Ectodermal cell (in vitro differentiated cells): ENCODE results near the gene C2CD2. TPM values are rescaled to one million over a fixed set of nuclear protein-coding genes. Genes with fewer than 3 reads are reported as not detected.
"Not testable (repeated sequence)": the region's sequence is repeated elsewhere in the genome, so short reads cannot be mapped to it uniquely, and the experiment has no call there.

Experiments used
- H3K27ac ChIP-seq: 2 replicates; pipeline ENCODE4 v1.7.0; 2013; ENCODE audit warnings: mild to moderate bottlenecking, low read depth, low read length; ENCODE audit not compliant: insufficient read depth, poor library complexity, severe bottlenecking
- H3K27me3 ChIP-seq: 2 replicates; pipeline ENCODE4 v1.7.0; 2013; ENCODE audit warnings: mild to moderate bottlenecking, low read length; ENCODE audit not compliant: insufficient read depth, control insufficient read depth, poor library complexity, severe bottlenecking
- H3K36me3 ChIP-seq: one replicate; pipeline ENCODE4 v1.7.0; 2013; ENCODE audit warnings: low read length; ENCODE audit not compliant: control insufficient read depth, insufficient read depth
- H3K4me1 ChIP-seq: one replicate; pipeline ENCODE4 v1.7.0; 2013; ENCODE audit warnings: low read length; ENCODE audit not compliant: control insufficient read depth, insufficient read depth
- H3K4me3 ChIP-seq: 2 replicates; pipeline ENCODE4 v1.7.0; 2013; ENCODE audit warnings: low read depth, low read length, control low read depth; ENCODE audit not compliant: insufficient read depth
- H3K9me3 ChIP-seq: 2 replicates; pipeline ENCODE4 v1.7.0; 2013; ENCODE audit warnings: mild to moderate bottlenecking, low read length, moderate library complexity; ENCODE audit not compliant: control insufficient read depth
- WGBS, 2 experiments: methylation state at CpG; one replicate each; pipeline ENCODE4 v1.1.7; 2013; ENCODE audit warnings: missing lambda C conversion rate in 2 of 2; 5-methylcytosine and 5-hydroxymethylcytosine counted together
- polyA plus RNA-seq, 4 experiments: library from polyadenylated mRNA; stranded (reverse); fragments of 50-300 nt; gene quantifications; one replicate each; pipeline ENCODE4 v1.2.3, GENCODE V29; 2013

Gene C2CD2
- polyA plus RNA-seq (2013, experiment 1 of 4) = 16.8 TPM
- 19.4 TPM for polyA plus RNA-seq (2013, experiment 2 of 4)
- polyA plus RNA-seq (2013, experiment 3 of 4) = 12.9 TPM
- polyA plus RNA-seq (2013, experiment 4 of 4) = 15.3 TPM

GRCh38 chr21:41953831-41954653 is at the start of gene C2CD2:
Gene C2CD2 (minus strand): TSS chr21:41954018. CDS start chr21:41953648, 370 bp downstream.
- peak within 1 kb of the TSS; percentile 56 for H3K4me3 ChIP-seq
- H3K27me3 ChIP-seq = peaks cover 32% of the 10 kb centered on the region
- peaks cover 24% of the 10 kb centered on the region for H3K4me1 ChIP-seq
- 6% methylated on average over 85 of the region's 85 CpGs for WGBS, 2 experiments
- no peak within 1 kb of the TSS for H3K27ac ChIP-seq
- no peaks in the 10 kb centered on the region for H3K9me3 ChIP-seq
- H3K36me3 ChIP-seq = no peaks in the 10 kb centered on the region

GRCh38 chr21:42003051-42003461 is 49.2 kb upstream of the C2CD2 start:
- H3K9me3 ChIP-seq = no peaks in the 10 kb centered on the region
- H3K27ac ChIP-seq = no peak overlapping the region
- H3K27me3 ChIP-seq = no peaks in the 10 kb centered on the region
- no peak overlapping the region for H3K4me3 ChIP-seq
- 94 to 97% methylated on average over 3 to 4 of the region's 4 CpGs for WGBS, 2 experiments
- no peaks in the 10 kb centered on the region for H3K4me1 ChIP-seq
- peaks cover 10% of the 10 kb centered on the region for H3K36me3 ChIP-seq

GRCh38 chr21:42002421-42002958 is 48.7 kb upstream of the C2CD2 start:
- no peaks in the 10 kb centered on the region for H3K4me1 ChIP-seq
- peaks cover 10% of the 10 kb centered on the region for H3K36me3 ChIP-seq
- H3K27me3 ChIP-seq = no peaks in the 10 kb centered on the region
- H3K4me3 ChIP-seq = no peak overlapping the region
- H3K9me3 ChIP-seq = no peaks in the 10 kb centered on the region
- H3K27ac ChIP-seq = no peak overlapping the region
- WGBS, 2 experiments = 95% methylated on average over 14 of the region's 14 CpGs

GRCh38 chr21:42001781-42002180 is 48.0 kb upstream of the C2CD2 start:
- Histone ChIP-seq H3K4me1 (no peaks in the 10 kb centered on the region), H3K9me3 (no peaks in the 10 kb centered on the region), H3K27me3 (no peaks in the 10 kb centered on the region), H3K36me3 (peaks cover 10% of the 10 kb centered on the region), H3K27ac (no peak overlapping the region), H3K4me3 (no peak overlapping the region)
- 87 to 89% methylated on average over 2 of the region's 2 CpGs for WGBS, 2 experiments

- Histone ChIP-seq H3K36me3 (peaks cover 13% of the 10 kb centered on the region), H3K4me3 (no peak overlapping the region), H3K9me3 (no peaks in the 10 kb centered on the region), H3K27ac (no peak overlapping the region), H3K4me1 (no peaks in the 10 kb centered on the region), H3K27me3 (no peaks in the 10 kb centered on the region)
- WGBS, 2 experiments = 94 to 97% methylated on average over 4 of the region's 4 CpGs
Observed at GRCh38 chr21:42000908-42001307, 47.1 kb upstream of the C2CD2 start.

- Histone ChIP-seq H3K9me3 (no peaks in the 10 kb centered on the region), H3K36me3 (peaks cover 17% of the 10 kb centered on the region), H3K27ac (no peak overlapping the region), H3K4me3 (no peak overlapping the region), H3K27me3 (no peaks in the 10 kb centered on the region), H3K4me1 (no peaks in the 10 kb centered on the region)
- WGBS, 2 experiments = 93 to 100% methylated on average over 1 of the region's 1 CpG
Observed at GRCh38 chr21:41997657-41998056, 43.8 kb upstream of the C2CD2 start.

- no peaks in the 10 kb centered on the region for H3K4me1 ChIP-seq
- no peak overlapping the region for H3K4me3 ChIP-seq
- 94 to 96% methylated on average over 3 of the region's 3 CpGs for WGBS, 2 experiments
- H3K9me3 ChIP-seq = no peaks in the 10 kb centered on the region
- H3K27me3 ChIP-seq = no peaks in the 10 kb centered on the region
- no peak overlapping the region for H3K27ac ChIP-seq
- H3K36me3 ChIP-seq = peaks cover 32% of the 10 kb centered on the region
Observed at GRCh38 chr21:41995577-41995976, 41.8 kb upstream of the C2CD2 start.

- H3K36me3 ChIP-seq = peaks cover 32% of the 10 kb centered on the region
- not testable (repeated sequence) for H3K4me3 ChIP-seq, H3K4me1 ChIP-seq, H3K9me3 ChIP-seq, H3K27ac ChIP-seq, H3K27me3 ChIP-seq
- 92 to 93% methylated on average over 5 of the region's 5 CpGs for WGBS, 2 experiments
Observed at GRCh38 chr21:41994613-41995012, 40.8 kb upstream of the C2CD2 start.

GRCh38 chr21:41993744-41994143 is 39.9 kb upstream of the C2CD2 start:
- Histone ChIP-seq H3K27me3 (no peaks in the 10 kb centered on the region), H3K4me1 (no peaks in the 10 kb centered on the region), H3K4me3 (no peak overlapping the region), H3K9me3 (no peaks in the 10 kb centered on the region), H3K27ac (no peak overlapping the region), H3K36me3 (peaks cover 32% of the 10 kb centered on the region)
- 96 to 97% methylated on average over 6 of the region's 6 CpGs for WGBS, 2 experiments

- Histone ChIP-seq H3K27me3 (no peaks in the 10 kb centered on the region), H3K4me3 (no peak overlapping the region), H3K27ac (no peak overlapping the region), H3K9me3 (no peaks in the 10 kb centered on the region), H3K36me3 (peaks cover 32% of the 10 kb centered on the region), H3K4me1 (no peaks in the 10 kb centered on the region)
- 95% methylated on average over 15 of the region's 15 CpGs for WGBS, 2 experiments
Observed at GRCh38 chr21:41992576-41992975, 38.8 kb upstream of the C2CD2 start.
